ENCODE results near the gene TRIM31.

Gene TRIM31

GRCh38 chr6:30074331-30075093, 38.4 kb downstream of the TRIM31 start:
- peak; percentile 51 for DNase-seq

DNA sequence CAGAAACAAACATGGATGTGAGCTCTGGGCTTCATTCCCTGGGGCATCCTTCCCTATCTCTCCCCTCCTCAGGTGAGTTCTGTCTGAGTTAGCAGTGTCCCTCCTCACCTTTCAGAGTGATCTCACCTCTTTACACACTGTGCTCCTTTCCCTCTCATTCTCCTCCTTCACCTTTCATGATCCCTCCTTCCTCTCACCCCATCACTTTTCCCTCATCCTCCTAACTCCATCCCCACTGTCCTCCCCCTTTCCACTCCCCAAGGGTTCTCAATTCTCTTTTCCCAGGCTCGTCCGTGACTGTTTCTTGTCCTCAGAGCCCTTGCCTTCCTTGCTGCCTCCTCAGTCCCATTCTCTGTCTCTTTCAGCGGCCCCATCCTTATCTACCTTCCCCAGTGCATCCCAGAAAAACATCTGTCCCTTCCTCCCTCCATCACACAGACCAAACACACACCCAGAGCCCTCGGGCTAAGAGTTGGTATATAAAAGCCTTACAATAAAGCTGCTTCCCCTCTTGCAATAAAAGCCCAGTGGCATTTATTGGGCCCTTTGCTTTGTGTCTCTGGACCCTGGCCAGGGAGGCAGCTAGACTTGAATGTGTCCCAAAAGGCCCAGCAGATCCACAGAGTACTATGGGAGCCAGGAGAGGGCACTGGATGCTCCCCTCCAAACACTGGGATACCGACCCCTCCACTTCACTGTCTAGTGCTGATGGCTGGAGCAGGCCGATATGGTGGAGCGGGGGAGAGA, 39.2 kb downstream of the TRIM31 start:
- peak; percentile 60 for DNase-seq

DNA sequence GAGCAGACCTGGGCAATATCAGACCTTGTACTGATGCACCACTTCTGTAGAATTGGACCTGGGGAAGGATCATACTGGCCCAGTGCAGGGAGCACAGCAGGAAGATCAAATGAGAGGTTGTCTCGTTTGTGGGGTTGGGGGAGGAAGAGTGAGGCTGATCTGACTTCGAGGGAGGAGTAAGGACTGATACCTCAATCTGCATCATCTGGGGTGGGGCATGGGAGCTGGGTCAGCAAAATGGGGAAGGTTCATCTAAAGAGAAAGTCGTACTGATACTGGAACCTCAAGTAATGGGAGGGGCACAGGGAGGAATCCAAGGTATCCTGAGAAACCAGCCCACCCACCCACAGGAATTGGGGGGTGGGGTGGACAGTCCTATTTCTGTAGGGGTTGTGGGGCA, 41.0 kb downstream of the TRIM31 start:
- DNase-seq: no peak

- no peak for DNase-seq
These were observed 41.6 kb downstream of the TRIM31 start for GRCh38 chr6:30071081-30071818.

DNA sequence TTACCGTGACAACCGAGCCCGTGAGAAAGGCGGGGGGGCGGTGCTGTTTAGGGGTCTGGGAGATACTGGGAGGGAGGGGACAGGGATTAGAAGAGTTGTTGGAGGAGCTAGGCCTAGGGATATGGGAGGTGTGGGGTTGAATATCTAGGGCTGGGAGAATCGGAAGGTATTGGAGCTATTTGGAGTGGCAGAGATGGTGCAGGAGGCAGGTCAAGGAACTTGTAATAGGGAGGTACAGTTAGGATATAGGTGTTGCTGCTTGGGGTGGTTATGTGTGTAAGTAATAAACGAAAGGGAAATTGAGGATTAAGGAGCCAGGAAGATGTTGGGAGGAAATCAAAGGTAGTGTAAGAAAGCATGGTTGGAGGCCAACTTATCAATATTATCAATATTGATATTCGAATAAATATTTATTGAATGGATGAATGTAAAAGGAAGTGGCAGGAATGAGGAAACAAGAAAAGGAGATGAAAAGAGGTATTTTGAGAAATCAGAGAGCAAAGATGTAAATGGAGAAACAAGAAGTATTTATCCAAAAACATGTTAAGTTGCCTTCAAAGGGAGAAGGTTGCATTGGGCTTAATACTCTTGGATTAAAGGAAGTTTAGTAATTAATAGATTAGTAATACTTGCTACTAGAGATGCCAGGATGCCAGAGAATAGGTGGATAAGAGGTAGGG, 45.3 kb downstream of the TRIM31 start:
- no peak for DNase-seq

GRCh38 chr6:30066577-30067459, 46.1 kb downstream of the TRIM31 start, which contains the start of gene PPP1R11:
Gene PPP1R11, plus strand, starts transcription at chr6:30067198. Its CDS starts 213 bp downstream, at chr6:30067411.
- peak; percentile 100 for DNase-seq

DNA sequence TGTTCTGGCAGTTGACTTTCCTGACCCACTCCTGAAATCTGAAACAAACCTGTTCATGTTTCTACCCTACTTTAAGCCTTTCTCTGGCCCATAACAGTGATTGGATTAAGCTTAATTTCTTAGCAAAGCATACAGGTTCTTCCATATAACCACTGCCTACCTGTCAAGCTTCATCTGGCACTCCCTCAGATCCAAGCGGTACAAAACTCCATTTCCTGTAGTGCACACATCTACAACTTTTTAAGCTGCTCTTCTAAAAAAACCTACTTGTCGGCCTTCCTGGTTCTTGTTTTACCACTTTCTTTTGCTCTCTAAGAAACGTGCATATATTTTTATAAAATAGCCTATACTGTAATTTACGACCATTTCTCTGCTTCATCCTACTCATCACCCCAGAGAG, 46.8 kb downstream of the TRIM31 start:
- DNase-seq: peak; percentile 18

- DNase-seq: no peak
These were observed 49.6 kb downstream of the TRIM31 start for GRCh38 chr6:30063315-30063714.

GRCh38 chr6:30062471-30063178, 50.3 kb downstream of the TRIM31 start:
- DNase-seq: no peak

GRCh38 chr6:30061858-30062458, 50.9 kb downstream of the TRIM31 start:
- DNase-seq: peak; percentile 35

DNA sequence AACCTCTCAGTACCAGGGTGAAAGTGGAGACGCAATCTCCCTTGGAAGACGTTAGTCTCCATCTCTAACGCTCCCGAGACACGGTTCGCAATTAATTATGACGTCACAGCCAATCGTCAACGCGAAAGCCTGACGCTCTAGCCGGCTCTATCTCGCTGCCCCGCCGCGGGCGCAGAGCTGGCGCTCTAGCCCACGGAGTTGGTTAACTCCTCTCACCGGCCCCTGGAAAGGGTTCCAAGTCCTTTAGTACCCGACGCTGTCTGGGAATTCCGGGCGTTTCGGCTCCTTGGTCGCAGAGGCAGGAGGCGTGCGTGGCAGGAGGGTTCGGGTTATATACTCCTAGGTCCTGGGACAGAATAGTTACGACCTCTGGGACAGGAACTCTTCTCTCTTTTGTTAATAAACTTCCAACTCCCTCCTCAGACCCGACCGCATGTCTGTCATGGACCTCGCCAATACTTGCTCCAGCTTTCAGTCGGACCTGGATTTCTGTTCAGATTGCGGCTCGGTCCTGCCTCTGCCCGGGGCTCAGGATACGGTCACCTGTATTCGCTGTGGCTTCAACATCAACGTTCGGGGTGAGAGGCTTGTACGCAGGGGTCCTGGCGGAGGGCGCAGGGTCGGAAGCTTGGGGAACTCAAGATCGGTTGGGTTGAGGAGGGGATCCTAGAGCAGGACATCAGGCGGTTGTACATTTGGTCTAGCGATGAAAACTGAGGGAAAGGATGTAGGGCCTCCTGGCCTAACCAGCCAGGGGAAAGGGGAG, 51.6 kb downstream of the TRIM31 start, which contains the start of gene POLR1H:
Gene POLR1H (plus strand): TSS at position 174 of the 766 bp plus-strand sequence. CDS start 260 bp downstream, at position 434.
- DNase-seq: peak; percentile 100

DNA sequence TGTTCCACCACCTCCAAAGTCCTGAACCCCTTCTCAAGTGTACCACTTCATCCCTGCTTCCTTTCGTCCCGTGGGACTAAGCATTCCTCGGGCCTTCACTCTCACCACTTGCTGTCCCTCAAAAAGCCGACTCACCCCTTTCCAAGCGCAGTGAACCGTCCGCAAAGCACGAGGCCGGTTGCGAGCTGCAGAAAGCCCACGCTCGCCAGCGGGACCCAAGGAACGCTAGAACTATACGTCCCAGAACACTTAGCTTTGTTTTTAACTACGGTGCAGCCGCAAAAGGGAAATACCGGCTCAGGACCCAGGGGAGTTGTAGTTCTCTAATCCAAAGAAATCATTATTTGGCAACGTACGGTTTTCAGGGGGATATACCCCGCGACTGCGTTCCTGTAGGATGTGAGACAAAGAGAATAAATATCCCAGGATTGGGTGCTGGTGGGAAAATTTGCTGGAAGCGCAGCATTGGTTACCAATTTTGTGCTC, 52.2 kb downstream of the TRIM31 start:
- peak; percentile 47 for DNase-seq

DNA sequence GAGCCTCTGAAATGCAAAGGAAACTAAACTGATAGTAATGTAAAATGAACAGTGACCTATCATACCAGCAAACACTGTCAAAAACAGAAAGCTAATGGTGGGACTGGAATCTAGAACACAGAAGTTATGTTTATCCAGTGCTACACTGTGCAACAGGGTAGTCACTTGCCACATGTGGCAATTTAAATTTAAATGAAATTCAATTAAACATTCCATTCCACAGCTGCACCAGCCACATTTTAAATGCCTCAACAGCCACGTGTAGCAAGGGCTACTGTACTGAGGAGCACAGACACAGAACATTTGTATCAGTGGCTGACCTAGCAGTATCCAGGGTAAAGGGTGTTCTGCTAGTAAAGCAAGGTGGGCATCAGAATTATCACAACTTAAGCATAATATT, 57.4 kb downstream of the TRIM31 start:
- no peak for DNase-seq

DNA sequence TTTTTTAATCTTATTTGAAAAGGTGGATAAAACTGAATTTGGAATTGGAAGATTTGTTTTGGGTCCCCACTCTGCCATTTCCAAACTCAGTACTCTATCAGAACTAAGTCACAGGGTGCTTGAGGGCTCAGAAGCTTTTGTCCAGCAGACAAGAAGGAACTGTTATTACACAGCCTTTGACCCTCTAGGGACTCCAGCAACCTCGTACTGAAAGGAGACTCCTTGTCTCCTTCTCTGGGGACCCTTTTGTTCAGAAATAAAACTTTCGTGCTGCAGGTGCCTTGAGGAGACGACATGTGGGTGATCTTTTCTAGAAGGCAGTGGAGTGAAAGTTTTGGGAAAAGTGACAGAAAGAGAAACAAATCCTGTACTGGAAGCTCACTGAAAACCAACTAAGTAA, 59.2 kb downstream of the TRIM31 start:
- DNase-seq: no peak
